Adrenal gland (tissue), 5 donors: ENCODE results near the gene PITHD1.
"Not testable (repeated sequence)": the region's sequence is repeated elsewhere in the genome, so short reads cannot be mapped to it uniquely, and the experiment has no call there.

Source experiments
- POLR2A ChIP-seq, 2 donors: fragments of 450-650 bp; IDR thresholded peaks; one replicate each; pipeline ENCODE4 v1.6.1; 2017; ENCODE audit warnings: antibody characterized with exemption in 2 of 2, mild to moderate bottlenecking in 2 of 2, moderate library complexity in 1 of 2
- TF ChIP-seq, protein P1 (sequence below), 6 experiments: fragments of 450-650 bp in 4 of 6; fragments of 200-600 bp in 2 of 6; sonication (generic) in 1 of 6; IDR thresholded peaks; 1 replicate in 5 of 6; 2 replicates in 1 of 6; pipeline versions ENCODE4 v1.5.1 to v1.8.0; 2016 to 2021; ENCODE audit warnings: antibody characterized with exemption in 6 of 6, mild to moderate bottlenecking in 2 of 6, moderate library complexity in 1 of 6
- donor health status: DM: no; HTN: no; CAD: no.

DNA sequence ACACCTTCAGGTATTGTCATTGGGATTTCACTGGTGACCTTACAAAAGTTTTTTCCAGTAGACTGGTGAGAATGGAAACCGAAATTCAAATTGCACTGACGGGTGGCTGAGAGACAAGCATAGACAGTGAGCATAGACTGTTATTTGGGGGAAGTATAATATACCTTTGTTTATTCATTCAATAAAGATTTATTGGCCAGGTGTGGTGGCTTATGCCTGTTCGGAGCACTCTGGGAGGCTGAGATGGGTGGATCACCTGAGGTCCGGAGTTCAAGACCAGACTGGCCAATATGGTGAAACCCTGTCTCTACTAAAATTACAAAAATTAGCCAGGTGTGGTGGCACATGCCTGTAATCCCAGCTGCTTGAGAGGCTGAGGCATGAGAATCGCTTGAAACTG lies 44.9 kb upstream of the PITHD1 start:
- TF ChIP-seq, protein P1, sequence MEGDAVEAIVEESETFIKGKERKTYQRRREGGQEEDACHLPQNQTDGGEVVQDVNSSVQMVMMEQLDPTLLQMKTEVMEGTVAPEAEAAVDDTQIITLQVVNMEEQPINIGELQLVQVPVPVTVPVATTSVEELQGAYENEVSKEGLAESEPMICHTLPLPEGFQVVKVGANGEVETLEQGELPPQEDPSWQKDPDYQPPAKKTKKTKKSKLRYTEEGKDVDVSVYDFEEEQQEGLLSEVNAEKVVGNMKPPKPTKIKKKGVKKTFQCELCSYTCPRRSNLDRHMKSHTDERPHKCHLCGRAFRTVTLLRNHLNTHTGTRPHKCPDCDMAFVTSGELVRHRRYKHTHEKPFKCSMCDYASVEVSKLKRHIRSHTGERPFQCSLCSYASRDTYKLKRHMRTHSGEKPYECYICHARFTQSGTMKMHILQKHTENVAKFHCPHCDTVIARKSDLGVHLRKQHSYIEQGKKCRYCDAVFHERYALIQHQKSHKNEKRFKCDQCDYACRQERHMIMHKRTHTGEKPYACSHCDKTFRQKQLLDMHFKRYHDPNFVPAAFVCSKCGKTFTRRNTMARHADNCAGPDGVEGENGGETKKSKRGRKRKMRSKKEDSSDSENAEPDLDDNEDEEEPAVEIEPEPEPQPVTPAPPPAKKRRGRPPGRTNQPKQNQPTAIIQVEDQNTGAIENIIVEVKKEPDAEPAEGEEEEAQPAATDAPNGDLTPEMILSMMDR (IDR thresholded peaks at IDR 0.05): not testable (repeated sequence)
- TF ChIP-seq POLR2A (IDR thresholded peaks at IDR 0.05): not testable (repeated sequence)
